Activated naive CD8-positive, alpha-beta T cell treated with anti-CD3 and anti-CD28 coated beads for 36 hours (primary cell): Measurements from ENCODE around the gene DLG5. TPM values are rescaled to one million over a fixed set of nuclear protein-coding genes. Genes with fewer than 3 reads are reported as not detected.

ENCODE experiments used
- DNase-seq: peaks from one replicate; pipeline ENCODE4 v3.0.0; 2021
- H3K27ac Mint-ChIP-seq: one replicate; pipeline ENCODE4 v1.8.0; 2022; ENCODE audit warnings: mild to moderate bottlenecking, moderate library complexity, mixed read lengths
- H3K27me3 Mint-ChIP-seq: one replicate; pipeline ENCODE4 v1.8.0; 2022; ENCODE audit warnings: mild to moderate bottlenecking, mixed read lengths
- H3K36me3 Mint-ChIP-seq: one replicate; pipeline ENCODE4 v1.8.0; 2021; ENCODE audit warnings: mild to moderate bottlenecking, mixed read lengths
- H3K4me1 Mint-ChIP-seq: one replicate; pipeline ENCODE4 v1.8.0; 2021; ENCODE audit warnings: mixed read lengths
- H3K4me3 Mint-ChIP-seq: one replicate; pipeline ENCODE4 v1.8.0; 2022; ENCODE audit warnings: mild to moderate bottlenecking, moderate library complexity, mixed read lengths
- H3K9me3 Mint-ChIP-seq: one replicate; pipeline ENCODE4 v1.8.0; 2022; ENCODE audit warnings: mixed read lengths
- total RNA-seq, 2 experiments: library from RNA; stranded (reverse); gene quantifications; one replicate each; pipeline ENCODE4 v1.2.3, GENCODE V29; 2021

DLG5 gene
- total RNA-seq, 2 experiments from 2014 or later = 1.6 to 2.1 TPM

GRCh38 chr10:77909021-77909748, 17.4 kb downstream of the DLG5 start:
- H3K36me3 Mint-ChIP-seq = no peaks in the 10 kb centered on the region
- peaks cover 3% of the 10 kb centered on the region for H3K27me3 Mint-ChIP-seq
- H3K27ac Mint-ChIP-seq = no peak overlapping the region
- no peaks in the 10 kb centered on the region for H3K4me1 Mint-ChIP-seq
- no peak overlapping the region for H3K4me3 Mint-ChIP-seq
- H3K9me3 Mint-ChIP-seq = no peaks in the 10 kb centered on the region
- DNase-seq = no peak

GRCh38 chr10:77907900-77908717, 18.4 kb downstream of the DLG5 start:
- Mint-ChIP-seq H3K36me3 (no peaks in the 10 kb centered on the region), H3K4me1 (no peaks in the 10 kb centered on the region), H3K27ac (no peak overlapping the region), H3K27me3 (peaks cover 3% of the 10 kb centered on the region), H3K4me3 (no peak overlapping the region), H3K9me3 (no peaks in the 10 kb centered on the region)
- DNase-seq = no peak

GRCh38 chr10:77907462-77907861, 19.1 kb downstream of the DLG5 start:
- H3K4me1 Mint-ChIP-seq = no peaks in the 10 kb centered on the region
- no peaks in the 10 kb centered on the region for H3K9me3 Mint-ChIP-seq
- H3K36me3 Mint-ChIP-seq = no peaks in the 10 kb centered on the region
- H3K27me3 Mint-ChIP-seq = peaks cover 3% of the 10 kb centered on the region
- H3K4me3 Mint-ChIP-seq = no peak overlapping the region
- no peak overlapping the region for H3K27ac Mint-ChIP-seq
- DNase-seq = no peak

GRCh38 chr10:77906951-77907421, 19.6 kb downstream of the DLG5 start:
- Mint-ChIP-seq H3K4me1 (no peaks in the 10 kb centered on the region), H3K27me3 (peaks cover 3% of the 10 kb centered on the region), H3K36me3 (no peaks in the 10 kb centered on the region), H3K4me3 (no peak overlapping the region), H3K9me3 (no peaks in the 10 kb centered on the region), H3K27ac (no peak overlapping the region)
- DNase-seq = no peak

GRCh38 chr10:77905781-77906180, 20.8 kb downstream of the DLG5 start:
- Mint-ChIP-seq H3K36me3 (no peaks in the 10 kb centered on the region), H3K9me3 (no peaks in the 10 kb centered on the region)

GRCh38 chr10:77905086-77905748, 21.3 kb downstream of the DLG5 start:
- Mint-ChIP-seq H3K36me3 (no peaks in the 10 kb centered on the region), H3K27ac (no peak overlapping the region), H3K4me3 (no peak overlapping the region), H3K9me3 (no peaks in the 10 kb centered on the region), H3K27me3 (no peaks in the 10 kb centered on the region), H3K4me1 (no peaks in the 10 kb centered on the region)
- DNase-seq = no peak

More at GRCh38 chr10:77905781-77906180, 20.8 kb downstream of the DLG5 start:
- no peak for DNase-seq
- H3K4me1 Mint-ChIP-seq = no peaks in the 10 kb centered on the region
- H3K27me3 Mint-ChIP-seq = peaks cover 3% of the 10 kb centered on the region
- no peak overlapping the region for H3K27ac Mint-ChIP-seq
- H3K4me3 Mint-ChIP-seq = no peak overlapping the region

- DNase-seq = no peak
- no peak overlapping the region for H3K27ac Mint-ChIP-seq
- H3K36me3 Mint-ChIP-seq = no peaks in the 10 kb centered on the region
- no peaks in the 10 kb centered on the region for H3K9me3 Mint-ChIP-seq
- H3K27me3 Mint-ChIP-seq = no peaks in the 10 kb centered on the region
- no peak overlapping the region for H3K4me3 Mint-ChIP-seq
- no peaks in the 10 kb centered on the region for H3K4me1 Mint-ChIP-seq
Measured at GRCh38 chr10:77904100-77904840, 22.3 kb downstream of the DLG5 start.

GRCh38 chr10:77902159-77902558, 24.4 kb downstream of the DLG5 start:
- DNase-seq = no peak
- H3K9me3 Mint-ChIP-seq = no peaks in the 10 kb centered on the region
- H3K27ac Mint-ChIP-seq = no peak overlapping the region
- no peak overlapping the region for H3K4me3 Mint-ChIP-seq
- no peaks in the 10 kb centered on the region for H3K27me3 Mint-ChIP-seq
- H3K36me3 Mint-ChIP-seq = no peaks in the 10 kb centered on the region
- no peaks in the 10 kb centered on the region for H3K4me1 Mint-ChIP-seq

- no peaks in the 10 kb centered on the region for H3K4me1 Mint-ChIP-seq
- no peak overlapping the region for H3K4me3 Mint-ChIP-seq
- H3K36me3 Mint-ChIP-seq = no peaks in the 10 kb centered on the region
- no peaks in the 10 kb centered on the region for H3K27me3 Mint-ChIP-seq
- H3K27ac Mint-ChIP-seq = no peak overlapping the region
- DNase-seq = no peak
- H3K9me3 Mint-ChIP-seq = no peaks in the 10 kb centered on the region
Measured at GRCh38 chr10:77901743-77902142, 24.8 kb downstream of the DLG5 start.

- Mint-ChIP-seq H3K9me3 (no peaks in the 10 kb centered on the region), H3K27me3 (no peaks in the 10 kb centered on the region), H3K27ac (no peak overlapping the region), H3K36me3 (no peaks in the 10 kb centered on the region), H3K4me3 (no peak overlapping the region), H3K4me1 (no peaks in the 10 kb centered on the region)
- DNase-seq = no peak
Measured at GRCh38 chr10:77899690-77900089, 26.9 kb downstream of the DLG5 start.

- no peak overlapping the region for H3K27ac Mint-ChIP-seq
- DNase-seq = no peak
- no peaks in the 10 kb centered on the region for H3K9me3 Mint-ChIP-seq
- no peak overlapping the region for H3K4me3 Mint-ChIP-seq
- no peaks in the 10 kb centered on the region for H3K4me1 Mint-ChIP-seq
- no peaks in the 10 kb centered on the region for H3K36me3 Mint-ChIP-seq
- no peaks in the 10 kb centered on the region for H3K27me3 Mint-ChIP-seq
Measured at GRCh38 chr10:77899080-77899477, 27.5 kb downstream of the DLG5 start.

GRCh38 chr10:77898323-77899079, 28.1 kb downstream of the DLG5 start:
- Mint-ChIP-seq H3K27ac (no peak overlapping the region), H3K4me1 (peaks cover 2% of the 10 kb centered on the region), H3K27me3 (no peaks in the 10 kb centered on the region), H3K36me3 (no peaks in the 10 kb centered on the region), H3K4me3 (no peak overlapping the region), H3K9me3 (no peaks in the 10 kb centered on the region)
- DNase-seq = no peak

- Mint-ChIP-seq H3K4me3 (no peak overlapping the region), H3K4me1 (peaks cover 2% of the 10 kb centered on the region), H3K36me3 (no peaks in the 10 kb centered on the region), H3K27me3 (no peaks in the 10 kb centered on the region), H3K9me3 (no peaks in the 10 kb centered on the region), H3K27ac (no peak overlapping the region)
- no peak for DNase-seq
Measured at GRCh38 chr10:77896058-77896457, 30.5 kb downstream of the DLG5 start.

GRCh38 chr10:77894058-77894457, 32.5 kb downstream of the DLG5 start:
- Mint-ChIP-seq H3K4me1 (peaks cover 2% of the 10 kb centered on the region), H3K27ac (no peak overlapping the region), H3K4me3 (no peak overlapping the region), H3K9me3 (no peaks in the 10 kb centered on the region), H3K36me3 (no peaks in the 10 kb centered on the region), H3K27me3 (no peaks in the 10 kb centered on the region)
- no peak for DNase-seq
